BLaER1 treated with 17β-estradiol and CSF1 and Interleukin-3, amounts not matched to agents 10 nM and 100 nM (cell line): ENCODE results near the gene NPW.

Experiments used
- H3K27ac ChIP-seq, 11 experiments: shearing (Covaris generic); formaldehyde crosslinking; 2 replicates each; pipeline ENCODE4 v1.8.1; 2022
- H3K27me3 ChIP-seq, 11 experiments: shearing (Covaris generic); formaldehyde crosslinking; 2 replicates each; pipeline ENCODE4 v1.8.1; 2022
- H3K36me3 ChIP-seq, 11 experiments: shearing (Covaris generic); formaldehyde crosslinking; 2 replicates each; pipeline ENCODE4 v1.8.1; 2022
- H3K4me1 ChIP-seq, 10 experiments: shearing (Covaris generic); formaldehyde crosslinking; 2 replicates each; pipeline ENCODE4 v1.8.1; 2022
- H3K4me2 ChIP-seq, 11 experiments: shearing (Covaris generic); formaldehyde crosslinking; 2 replicates each; pipeline ENCODE4 v1.8.1; 2022
- H3K4me3 ChIP-seq, 10 experiments: shearing (Covaris generic); formaldehyde crosslinking; 2 replicates each; pipeline ENCODE4 v1.8.1; 2022
- H3K9ac ChIP-seq, 11 experiments: shearing (Covaris generic); formaldehyde crosslinking; 2 replicates each; pipeline ENCODE4 v1.8.1; 2022
- H3K9me3 ChIP-seq, 11 experiments: shearing (Covaris generic); formaldehyde crosslinking; replicated peaks in 1 of 11; 2 replicates each; pipeline ENCODE4 v1.8.1; 2022
- H4K20me1 ChIP-seq, 11 experiments: shearing (Covaris generic); formaldehyde crosslinking; 2 replicates each; pipeline ENCODE4 v1.8.1; 2022
- Cebpa-rat ChIP-seq, 11 experiments: shearing (Covaris generic); IDR thresholded peaks; 2 replicates each; pipeline ENCODE4 v1.8.1; 2022

NPW gene

GRCh38 chr16:2058872-2059271, 39.3 kb downstream of the NPW start:
- TF ChIP-seq Cebpa-rat (IDR thresholded peaks at IDR 0.05), result peak in 3 of 11 experiments; percentile 22 to 52 (median 47); a peak in 5 of 22 replicates
- Histone ChIP-seq H4K20me1 (peaks cover 7 to 96% (median 63%) of the 10 kb centered on the region in 11 experiments; a peak in 19 of 22 replicates), H3K36me3 (peaks cover 17 to 62% (median 46%) of the 10 kb centered on the region in 11 experiments), H3K4me1 (peaks cover 29 to 94% (median 87%) of the 10 kb centered on the region in 10 experiments), H3K4me2 (peak overlapping the region; percentile 57 to 97 (median 85)), H3K27ac (peak overlapping the region in 7 of 11 experiments; percentile 9 to 66 (median 50); a peak in 13 of 22 replicates), H3K9me3 (no peaks in the 10 kb centered on the region), H3K4me3 (peak overlapping the region in 4 of 10 experiments; percentile 8 to 19 (median 10); a peak in 3 of 20 replicates), H3K9ac (peak overlapping the region; percentile 2 to 66 (median 47); a peak in 16 of 22 replicates), H3K27me3 (no peaks in the 10 kb centered on the region)

GRCh38 chr16:2060346-2060745, 40.8 kb downstream of the NPW start:
- Histone ChIP-seq H3K27me3 (no peaks in the 10 kb centered on the region), H3K27ac (peak overlapping the region in 4 of 11 experiments; percentile 30 to 66 (median 52); a peak in 8 of 22 replicates), H3K4me3 (no peak overlapping the region), H3K4me2 (peak overlapping the region; percentile 19 to 97 (median 85); a peak in 18 of 22 replicates), H3K9ac (peak overlapping the region in 7 of 11 experiments; percentile 20 to 67 (median 41); a peak in 7 of 22 replicates), H4K20me1 (peaks cover 7 to 88% (median 62%) of the 10 kb centered on the region in 11 experiments; a peak in 19 of 22 replicates), H3K36me3 (peaks cover 22 to 61% (median 45%) of the 10 kb centered on the region in 11 experiments), H3K4me1 (peaks cover 29 to 95% (median 87%) of the 10 kb centered on the region in 10 experiments), H3K9me3 (no peaks in the 10 kb centered on the region)
- no peak for TF ChIP-seq Cebpa-rat (IDR thresholded peaks at IDR 0.05)

- TF ChIP-seq Cebpa-rat (IDR thresholded peaks at IDR 0.05), result no peak
- H3K9ac ChIP-seq, result peak overlapping the region in 9 of 11 experiments; percentile 20 to 67 (median 42); a peak in 15 of 22 replicates
- H3K36me3 ChIP-seq, result peaks cover 29 to 68% (median 52%) of the 10 kb centered on the region in 11 experiments
- no peak overlapping the region; a peak in 1 of 20 replicates for H3K4me3 ChIP-seq
- peak overlapping the region in 5 of 11 experiments; percentile 5 to 66 (median 54); a peak in 9 of 22 replicates for H3K27ac ChIP-seq
- H4K20me1 ChIP-seq, result peaks cover 7 to 85% (median 60%) of the 10 kb centered on the region in 11 experiments; a peak in 19 of 22 replicates
- H3K27me3 ChIP-seq, result no peaks in the 10 kb centered on the region
- H3K9me3 ChIP-seq, result no peaks in the 10 kb centered on the region
- H3K4me1 ChIP-seq, result peaks cover 25 to 88% (median 80%) of the 10 kb centered on the region in 10 experiments
- H3K4me2 ChIP-seq, result peak overlapping the region; percentile 19 to 97 (median 85)
Measured at GRCh38 chr16:2061023-2061422, 41.4 kb downstream of the NPW start.

- H3K27ac ChIP-seq, result peak overlapping the region in 6 of 11 experiments; percentile 3 to 66 (median 36); a peak in 9 of 22 replicates
- H3K4me3 ChIP-seq, result no peak overlapping the region; a peak in 1 of 20 replicates
- H3K9me3 ChIP-seq, result no peaks in the 10 kb centered on the region
- peaks cover 34 to 71% (median 55%) of the 10 kb centered on the region in 11 experiments for H3K36me3 ChIP-seq
- peak overlapping the region in 9 of 11 experiments; percentile 20 to 67 (median 42); a peak in 14 of 22 replicates for H3K9ac ChIP-seq
- TF ChIP-seq Cebpa-rat (IDR thresholded peaks at IDR 0.05), result no peak
- peaks cover 4 to 80% (median 55%) of the 10 kb centered on the region in 11 experiments; a peak in 19 of 22 replicates for H4K20me1 ChIP-seq
- no peaks in the 10 kb centered on the region for H3K27me3 ChIP-seq
- peak overlapping the region; percentile 19 to 97 (median 85); a peak in 21 of 22 replicates for H3K4me2 ChIP-seq
- H3K4me1 ChIP-seq, result peaks cover 23 to 83% (median 75%) of the 10 kb centered on the region in 10 experiments
Measured at GRCh38 chr16:2061526-2061925, 41.9 kb downstream of the NPW start.

GRCh38 chr16:2062801-2063200, 43.2 kb downstream of the NPW start:
- TF ChIP-seq Cebpa-rat (IDR thresholded peaks at IDR 0.05), result no peak
- peak overlapping the region in 5 of 11 experiments; percentile 75 to 97 (median 85); a peak in 6 of 22 replicates for H3K4me2 ChIP-seq
- peaks cover 0 to 67% (median 43%) of the 10 kb centered on the region in 11 experiments; a peak in 19 of 22 replicates for H4K20me1 ChIP-seq
- H3K4me3 ChIP-seq, result no peak overlapping the region
- peak overlapping the region in 3 of 11 experiments; percentile 25 to 67 (median 26); a peak in 2 of 22 replicates for H3K9ac ChIP-seq
- peaks cover 23 to 70% (median 63%) of the 10 kb centered on the region in 10 experiments for H3K4me1 ChIP-seq
- no peak overlapping the region for H3K27ac ChIP-seq
- peaks cover 47 to 78% (median 58%) of the 10 kb centered on the region in 11 experiments for H3K36me3 ChIP-seq
- H3K9me3 ChIP-seq, result no peaks in the 10 kb centered on the region
- no peaks in the 10 kb centered on the region for H3K27me3 ChIP-seq

GRCh38 chr16:2063861-2064260, 44.3 kb downstream of the NPW start:
- peaks cover 58 to 87% (median 68%) of the 10 kb centered on the region in 11 experiments for H3K36me3 ChIP-seq
- no peak overlapping the region for H3K27ac ChIP-seq
- peaks cover 0 to 60% (median 33%) of the 10 kb centered on the region in 11 experiments; a peak in 19 of 22 replicates for H4K20me1 ChIP-seq
- H3K4me3 ChIP-seq, result no peak overlapping the region
- H3K4me1 ChIP-seq, result peaks cover 13 to 63% (median 56%) of the 10 kb centered on the region in 10 experiments; a peak in 19 of 20 replicates
- H3K27me3 ChIP-seq, result no peaks in the 10 kb centered on the region
- peak overlapping the region in 8 of 11 experiments; percentile 8 to 97 (median 56); a peak in 15 of 22 replicates for H3K4me2 ChIP-seq
- H3K9ac ChIP-seq, result peak overlapping the region in 7 of 11 experiments; percentile 10 to 53 (median 39); a peak in 8 of 22 replicates
- no peak for TF ChIP-seq Cebpa-rat (IDR thresholded peaks at IDR 0.05)
- no peaks in the 10 kb centered on the region for H3K9me3 ChIP-seq

GRCh38 chr16:2064368-2064945, 44.9 kb downstream of the NPW start:
- H3K36me3 ChIP-seq, result peaks cover 61 to 90% (median 72%) of the 10 kb centered on the region in 11 experiments
- H3K4me3 ChIP-seq, result no peak overlapping the region
- no peaks in the 10 kb centered on the region for H3K9me3 ChIP-seq
- H3K27ac ChIP-seq, result no peak overlapping the region
- no peaks in the 10 kb centered on the region for H3K27me3 ChIP-seq
- peaks cover 0 to 55% (median 33%) of the 10 kb centered on the region in 11 experiments; a peak in 17 of 22 replicates for H4K20me1 ChIP-seq
- H3K4me1 ChIP-seq, result peaks cover 13 to 61% (median 53%) of the 10 kb centered on the region in 10 experiments; a peak in 19 of 20 replicates
- peak overlapping the region in 7 of 11 experiments; percentile 10 to 53 (median 39); a peak in 10 of 22 replicates for H3K9ac ChIP-seq
- no peak for TF ChIP-seq Cebpa-rat (IDR thresholded peaks at IDR 0.05)
- H3K4me2 ChIP-seq, result peak overlapping the region in 8 of 11 experiments; percentile 8 to 97 (median 56); a peak in 13 of 22 replicates

- TF ChIP-seq Cebpa-rat (IDR thresholded peaks at IDR 0.05), result no peak
- no peak overlapping the region for H3K27ac ChIP-seq
- no peak overlapping the region for H3K4me2 ChIP-seq
- H3K9me3 ChIP-seq, result no peaks in the 10 kb centered on the region
- no peak overlapping the region for H3K9ac ChIP-seq
- H3K4me1 ChIP-seq, result peaks cover 13 to 48% (median 43%) of the 10 kb centered on the region in 10 experiments
- no peak overlapping the region for H3K4me3 ChIP-seq
- peaks cover 75 to 92% (median 84%) of the 10 kb centered on the region in 11 experiments for H3K36me3 ChIP-seq
- H4K20me1 ChIP-seq, result peaks cover 0 to 51% (median 21%) of the 10 kb centered on the region in 11 experiments; a peak in 15 of 22 replicates
- no peaks in the 10 kb centered on the region for H3K27me3 ChIP-seq
Measured at GRCh38 chr16:2066139-2066538, 46.6 kb downstream of the NPW start.
